Measurements from ENCODE around the gene AIMP1.
A peak's percentile ranks its signal among the peaks of the same experiment; 100 is the strongest.
"Not testable (repeated sequence)": the region's sequence is repeated elsewhere in the genome, so short reads cannot be mapped to it uniquely, and the experiment has no call there.

The AIMP1 gene

GRCh38 chr4:106355193-106355592, 38.8 kb downstream of the AIMP1 start:
- no peak for DNase-seq

- DNase-seq: peak; percentile 37
Observed at GRCh38 chr4:106358899-106359298, 42.5 kb downstream of the AIMP1 start.

GRCh38 chr4:106362086-106362825, 45.9 kb downstream of the AIMP1 start:
- DNase-seq: no peak

- no peak for DNase-seq
Observed at GRCh38 chr4:106364282-106364681, 47.9 kb downstream of the AIMP1 start.

GRCh38 chr4:106365613-106366012, 49.3 kb downstream of the AIMP1 start:
- DNase-seq: no peak

- DNase-seq: no peak
Observed at GRCh38 chr4:106366026-106366425, 49.7 kb downstream of the AIMP1 start.

- no peak for DNase-seq
Observed at GRCh38 chr4:106367072-106367471, 50.7 kb downstream of the AIMP1 start.

GRCh38 chr4:106368678-106369077, 52.3 kb downstream of the AIMP1 start, which contains the start of gene GIMD1:
TSS of gene GIMD1 (minus strand) at chr4:106368778. CDS start at chr4:106367435, 1,343 bp downstream.
- DNase-seq: no peak

- peak; percentile 88 for DNase-seq
Observed at GRCh38 chr4:106369456-106370060, 53.2 kb downstream of the AIMP1 start.

- peak; percentile 7 for DNase-seq
Observed at GRCh38 chr4:106370214-106370613, 53.9 kb downstream of the AIMP1 start.

GRCh38 chr4:106371161-106371560, 54.8 kb downstream of the AIMP1 start:
- DNase-seq: no peak

GRCh38 chr4:106373026-106373425, 56.7 kb downstream of the AIMP1 start:
- no peak for DNase-seq

GRCh38 chr4:106380179-106380578, 63.8 kb downstream of the AIMP1 start:
- no peak for DNase-seq

- DNase-seq: no peak
Observed at GRCh38 chr4:106384878-106385277, 68.5 kb downstream of the AIMP1 start.

GRCh38 chr4:106385853-106386393, 69.6 kb downstream of the AIMP1 start:
- DNase-seq: no peak

GRCh38 chr4:106395582-106395981, 79.2 kb downstream of the AIMP1 start:
- DNase-seq: no peak

- not testable (repeated sequence) for DNase-seq
Observed at GRCh38 chr4:106398898-106399297, 82.5 kb downstream of the AIMP1 start.
